Breast epithelium (tissue), 3 donors: ENCODE results near the gene ISG15.

Experiments used
- CTCF ChIP-seq, 3 donors: fragments of 450-650 bp; IDR thresholded peaks; one replicate each; pipeline ENCODE4 v1.5.1; 2016 to 2017; ENCODE audit warnings: antibody characterized with exemption in 3 of 3, mild to moderate bottlenecking in 3 of 3, moderate library complexity in 3 of 3
- POLR2A ChIP-seq: fragments of 450-650 bp; IDR thresholded peaks from one replicate; pipeline ENCODE4 v1.6.1; 2016; ENCODE audit warnings: antibody characterized with exemption, mild to moderate bottlenecking, moderate library complexity
- POLR2AphosphoS5 ChIP-seq, 3 donors: sonication (generic); formaldehyde crosslinking; IDR thresholded peaks; one replicate each; pipeline ENCODE4 v1.6.1; 2017; ENCODE audit warnings: antibody characterized with exemption in 3 of 3

GRCh38 chr1:975896-976683 lies 37.2 kb upstream of the ISG15 start:
- TF ChIP-seq CTCF (IDR thresholded peaks at IDR 0.05), result peak; percentile 56 to 77 (median 61)
- no peak for TF ChIP-seq POLR2A
- peak in 2 of 3 donors; percentile 10 to 56 for TF ChIP-seq POLR2AphosphoS5 (IDR thresholded peaks at IDR 0.05)
